HuH-7 (cell line): Measurements from ENCODE around the gene LYSMD1.
A peak's percentile ranks its signal among the peaks of the same experiment; 100 is the strongest.

Source experiments
- DNase-seq: peaks from one replicate; pipeline ENCODE4 v3.0.0; 2011; ENCODE audit warnings: low spot score

LYSMD1 gene

GRCh38 chr1:151175041-151175741 is 9.5 kb upstream of the LYSMD1 start:
- DNase-seq = no peak

DNA sequence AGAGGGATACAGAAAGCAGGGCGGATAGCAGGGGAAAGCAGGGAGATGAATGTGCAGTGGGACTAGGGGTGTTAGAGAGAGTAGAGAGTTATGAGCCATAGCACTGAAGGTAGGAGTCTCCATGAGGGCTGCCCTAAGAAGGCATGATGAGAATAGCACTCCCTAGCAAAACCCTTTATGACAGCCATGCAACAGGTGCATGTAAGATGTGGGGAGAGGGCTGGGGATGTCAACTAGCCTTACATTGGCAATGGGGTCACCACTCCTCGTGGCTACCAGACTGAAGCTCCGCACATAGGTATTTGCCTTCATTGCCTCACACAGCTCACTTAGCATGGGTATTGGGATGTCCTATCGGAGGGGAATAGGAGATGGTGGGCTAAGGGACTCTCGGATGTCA is 5.5 kb upstream of the LYSMD1 start:
- no peak for DNase-seq

GRCh38 chr1:151167116-151167515 is 1.4 kb upstream of the LYSMD1 start:
- no peak for DNase-seq

- no peak for DNase-seq
Observed at GRCh38 chr1:151166505-151166956, 829 bp upstream of the LYSMD1 start.

GRCh38 chr1:151165281-151165737 is 393 bp downstream of the LYSMD1 start:
- no peak for DNase-seq

DNA sequence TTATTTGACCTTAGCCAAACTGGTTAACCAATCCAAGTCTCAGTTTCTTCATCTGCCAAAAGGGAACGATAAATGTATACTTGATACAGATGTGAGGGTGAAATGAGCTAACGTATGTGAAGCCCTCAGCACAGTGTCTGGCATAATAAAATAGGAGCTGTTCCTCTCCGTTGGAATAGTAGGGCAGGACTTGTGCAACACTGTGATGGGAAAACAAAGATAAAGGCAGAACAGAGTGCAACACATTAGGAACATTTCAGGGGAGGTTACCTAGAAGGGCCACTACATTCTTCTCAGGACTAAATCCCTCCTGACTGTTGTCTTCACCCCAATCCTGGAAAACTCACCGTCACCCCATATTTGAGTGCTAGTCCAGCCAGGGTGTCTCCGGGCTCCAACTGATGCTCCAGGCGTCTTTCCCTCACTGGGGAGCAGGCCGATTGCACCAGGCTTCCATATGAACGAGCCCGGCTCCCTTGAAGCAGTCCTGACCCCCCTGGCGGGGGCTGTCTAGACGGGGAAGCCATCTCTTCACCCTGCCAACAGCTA is 896 bp downstream of the LYSMD1 start:
- DNase-seq = no peak

GRCh38 chr1:151159373-151159772 is 6.3 kb downstream of the LYSMD1 start:
- no peak for DNase-seq

DNA sequence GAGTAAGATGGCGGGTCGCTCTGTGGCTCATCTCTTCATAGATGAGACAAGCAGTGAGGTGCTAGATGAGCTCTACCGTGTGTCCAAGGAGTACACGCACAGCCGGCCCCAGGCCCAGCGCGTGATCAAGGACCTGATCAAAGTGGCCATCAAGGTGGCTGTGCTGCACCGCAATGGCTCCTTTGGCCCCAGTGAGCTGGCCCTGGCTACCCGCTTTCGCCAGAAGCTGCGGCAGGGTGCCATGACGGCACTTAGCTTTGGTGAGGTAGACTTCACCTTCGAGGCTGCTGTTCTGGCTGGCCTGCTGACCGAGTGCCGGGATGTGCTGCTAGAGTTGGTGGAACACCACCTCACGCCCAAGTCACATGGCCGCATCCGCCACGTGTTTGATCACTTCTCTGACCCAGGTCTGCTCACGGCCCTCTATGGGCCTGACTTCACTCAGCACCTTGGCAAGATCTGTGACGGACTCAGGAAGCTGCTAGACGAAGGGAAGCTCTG is 6.9 kb downstream of the LYSMD1 start:
- no peak for DNase-seq

DNA sequence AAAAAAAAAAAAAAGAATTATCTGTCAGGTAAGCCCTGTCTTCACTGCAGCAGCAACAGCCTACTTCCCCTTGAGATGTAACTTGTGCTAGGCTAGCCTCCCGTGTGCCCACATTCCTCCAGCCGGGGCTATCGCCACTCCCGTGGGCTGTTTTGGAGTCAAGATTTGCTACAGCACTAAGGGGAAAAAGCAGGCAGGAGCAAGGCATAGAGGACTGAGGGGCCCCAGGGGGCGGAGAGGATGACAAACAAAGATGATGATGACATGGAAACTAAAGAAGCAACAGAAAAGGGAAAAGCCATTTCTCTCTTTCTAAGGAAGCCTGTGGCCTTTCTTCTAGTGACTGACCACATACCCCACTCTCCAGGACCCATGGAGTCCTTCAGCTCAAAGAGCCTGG is 7.4 kb downstream of the LYSMD1 start:
- no peak for DNase-seq

DNA sequence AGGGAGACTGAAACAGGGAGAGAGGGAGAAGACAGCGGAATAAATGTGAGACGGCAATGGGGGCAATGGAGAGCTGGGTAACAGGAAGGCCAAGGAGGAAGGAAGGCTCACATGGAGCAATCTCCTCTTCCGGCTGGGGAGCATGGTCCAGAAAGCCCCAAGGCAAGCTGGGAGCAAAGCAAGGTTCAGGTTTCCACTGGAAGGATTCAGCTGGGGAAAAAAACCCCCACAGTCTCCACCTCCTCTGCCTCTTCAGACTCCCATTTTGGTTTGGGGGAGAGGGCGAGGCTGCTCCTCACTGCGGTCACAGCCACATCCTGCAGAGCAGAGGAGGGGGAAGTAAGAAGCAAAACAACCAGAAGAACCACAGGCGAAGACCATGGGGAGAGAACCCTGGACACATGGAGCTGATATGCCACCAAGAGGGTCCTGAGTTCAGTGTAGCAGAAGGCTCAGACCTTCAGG is 8.6 kb downstream of the LYSMD1 start:
- DNase-seq = no peak

DNA sequence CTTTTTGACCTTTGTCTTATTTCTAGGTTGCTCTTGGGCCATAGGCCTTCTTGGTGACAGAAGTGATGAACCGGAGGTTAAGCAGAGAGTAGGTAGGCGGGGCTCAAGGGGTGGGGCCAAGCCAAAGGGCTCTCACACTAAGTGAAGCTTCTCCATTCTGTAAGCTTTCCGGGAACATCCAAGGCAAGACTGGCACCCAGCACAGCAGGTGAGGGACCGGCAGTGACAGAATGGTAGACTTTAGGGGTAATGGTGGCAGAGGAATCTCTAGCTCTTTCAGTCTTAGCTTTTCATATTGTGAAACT is 9.2 kb downstream of the LYSMD1 start, which contains the start of gene TNFAIP8L2:
TSS of gene TNFAIP8L2 (plus strand) at position 135 of the 305 bp plus-strand sequence. CDS start 2,049 bp downstream, outside the sequence.
- no peak for DNase-seq

- DNase-seq = no peak
Observed at GRCh38 chr1:151147665-151148064, 18.0 kb downstream of the LYSMD1 start.

GRCh38 chr1:151147132-151147503 is 18.6 kb downstream of the LYSMD1 start:
- DNase-seq = no peak

GRCh38 chr1:151146412-151147131 is 19.1 kb downstream of the LYSMD1 start, which contains the start of gene SEMA6C:
Gene SEMA6C (minus strand): TSS chr1:151146631. CDS start chr1:151142621, 4,010 bp downstream.
- peak; percentile 92 for DNase-seq

GRCh38 chr1:151146072-151146411 is 19.7 kb downstream of the LYSMD1 start:
- DNase-seq = no peak

- DNase-seq = no peak
Observed at GRCh38 chr1:151145304-151146071, 20.2 kb downstream of the LYSMD1 start.

DNA sequence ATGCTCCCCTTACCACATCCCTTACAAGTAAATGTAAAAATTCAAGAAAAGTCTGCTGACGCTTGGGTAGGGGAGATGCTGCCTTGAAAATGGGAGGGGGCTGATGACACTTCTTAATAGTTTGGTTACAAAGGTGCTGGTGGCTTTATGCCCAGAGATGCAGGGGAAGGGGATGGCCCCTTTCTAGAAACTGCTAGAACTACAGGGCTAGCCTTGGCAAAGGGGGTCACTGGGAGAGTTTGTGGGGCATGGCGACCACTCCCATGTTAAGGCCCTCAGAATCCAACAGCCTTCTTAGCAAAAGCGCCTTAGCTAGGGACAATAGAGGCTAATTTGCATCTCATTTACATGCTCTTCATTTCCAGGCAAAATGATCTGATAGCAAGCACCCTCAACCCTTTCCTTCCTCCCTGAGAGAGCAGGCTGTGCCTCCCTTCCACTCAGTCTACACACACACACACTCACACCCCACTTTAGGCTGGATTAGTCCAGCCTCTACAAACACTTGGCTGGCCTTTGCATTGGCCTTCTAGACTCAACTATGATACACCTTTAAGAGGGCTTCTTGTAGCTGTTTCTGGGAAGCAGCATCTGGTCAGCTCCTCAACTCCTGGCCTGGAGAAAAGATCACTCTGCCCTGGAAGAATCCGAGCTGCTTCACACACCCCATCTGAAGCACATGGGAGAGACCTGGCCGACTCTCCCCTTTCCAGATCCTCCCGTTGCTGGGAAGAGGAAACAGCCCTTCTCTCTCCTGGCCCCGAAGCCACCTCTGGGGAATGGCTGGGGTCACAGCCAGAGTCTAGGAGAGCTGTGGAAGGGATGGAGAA is 21.0 kb downstream of the LYSMD1 start:
- no peak for DNase-seq

GRCh38 chr1:151143986-151144385 is 21.7 kb downstream of the LYSMD1 start:
- DNase-seq = no peak

DNA sequence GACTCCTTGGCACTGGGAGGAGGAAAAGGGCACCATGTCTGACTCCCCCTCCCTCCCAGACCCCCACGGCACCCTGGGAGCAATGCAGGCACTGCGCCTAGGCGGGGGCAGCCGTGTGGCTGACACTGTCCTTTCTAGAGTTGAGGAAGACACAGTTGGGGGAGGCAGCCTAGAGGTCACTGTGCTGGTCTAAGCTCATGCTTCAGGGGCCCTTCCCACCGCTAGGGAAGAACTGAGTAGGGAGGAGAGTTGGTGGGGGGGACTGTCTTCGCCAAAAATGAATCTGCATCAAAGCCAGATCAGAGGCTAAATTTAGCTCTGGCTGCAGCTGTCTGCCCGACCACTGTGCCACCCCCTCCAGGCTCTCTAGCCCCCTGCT is 22.7 kb downstream of the LYSMD1 start:
- no peak for DNase-seq

DNA sequence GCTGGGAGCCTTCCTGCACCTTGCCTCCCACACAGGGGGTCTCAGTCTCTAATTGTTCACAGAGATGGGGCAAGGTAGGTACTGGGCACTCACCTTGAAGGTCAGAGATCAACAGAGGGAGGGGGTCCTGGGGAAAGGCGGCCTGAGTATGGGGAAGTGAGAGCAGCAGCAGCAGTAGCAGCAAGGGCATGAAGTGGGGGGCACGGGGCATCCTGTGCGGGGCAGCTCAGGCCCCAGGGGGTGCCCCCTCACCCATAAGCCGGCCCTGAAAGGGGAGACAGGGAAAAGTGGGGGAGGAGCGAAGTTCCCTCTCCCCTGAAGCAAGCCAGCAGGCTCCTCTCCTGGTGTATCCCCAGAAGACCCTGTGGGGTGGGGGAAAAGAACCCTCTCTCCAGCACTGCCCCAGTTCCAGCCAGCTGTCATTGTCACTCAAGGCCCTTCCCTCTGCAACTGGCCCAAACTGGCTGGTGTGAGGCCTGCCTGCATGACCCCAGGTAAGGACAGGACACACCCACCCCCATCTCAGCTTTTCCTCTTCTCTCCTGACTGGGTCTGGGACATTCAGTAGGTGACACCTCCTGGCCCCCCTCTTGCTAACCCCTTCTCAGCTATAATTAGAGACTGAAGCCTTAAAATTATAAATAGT is 23.2 kb downstream of the LYSMD1 start:
- DNase-seq = no peak

GRCh38 chr1:151137789-151138188 is 27.9 kb downstream of the LYSMD1 start:
- no peak for DNase-seq
